Stimulated activated CD4-positive, alpha-beta T cell treated with anti-CD3 and anti-CD28 coated beads, Interleukin-4, amount 100 ng/mL, for 4 hours (primary cell): ENCODE measurements around the gene RBM47.
"Not testable (repeated sequence)": the region's sequence is repeated elsewhere in the genome, so short reads cannot be mapped to it uniquely, and the experiment has no call there.

ENCODE experiments used
- DNase-seq, 2 experiments: peaks; one replicate each; pipeline ENCODE4 v3.0.0-alpha.2; 2020

RBM47 gene

DNA sequence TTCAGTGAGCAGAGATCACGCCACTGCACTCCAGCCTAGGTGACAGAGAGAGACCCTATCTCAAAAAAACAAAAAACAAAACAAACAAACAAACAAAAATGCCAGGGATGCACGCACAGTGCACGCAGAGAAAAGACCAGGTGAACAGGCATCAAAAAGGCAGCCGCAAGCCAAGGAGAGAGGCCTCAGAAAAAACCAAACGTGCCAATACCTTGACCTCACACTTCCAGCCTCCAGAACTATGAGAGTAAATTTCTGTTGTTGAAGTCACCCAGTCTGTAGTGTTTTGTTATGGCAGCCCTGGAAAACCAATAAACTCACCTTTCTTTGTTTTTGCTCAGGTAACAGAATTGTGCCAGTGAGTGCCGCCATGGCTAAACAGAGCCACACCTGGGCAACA lies 228.6 kb downstream of the RBM47 start:
- no peak for DNase-seq

DNA sequence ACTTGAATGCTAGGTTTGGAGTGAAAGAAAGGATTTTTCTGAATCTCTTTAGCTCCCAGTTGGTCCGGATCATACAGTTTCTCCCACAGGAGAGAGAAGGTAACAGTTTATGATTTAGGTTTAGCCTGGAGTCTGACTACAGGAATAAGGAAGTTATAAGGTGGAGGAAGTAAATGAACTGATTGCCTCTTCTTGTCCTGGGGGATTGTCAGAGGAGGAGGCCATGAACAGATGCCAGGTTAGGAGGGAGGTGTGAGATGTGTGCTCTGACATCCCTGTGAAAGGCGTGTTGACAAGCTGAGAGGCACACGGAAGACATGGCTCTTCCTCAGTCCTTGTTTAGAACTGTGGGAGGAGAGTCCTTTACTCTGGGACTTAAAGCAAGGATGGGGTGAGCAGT lies 230.1 kb downstream of the RBM47 start:
- DNase-seq: no peak

DNA sequence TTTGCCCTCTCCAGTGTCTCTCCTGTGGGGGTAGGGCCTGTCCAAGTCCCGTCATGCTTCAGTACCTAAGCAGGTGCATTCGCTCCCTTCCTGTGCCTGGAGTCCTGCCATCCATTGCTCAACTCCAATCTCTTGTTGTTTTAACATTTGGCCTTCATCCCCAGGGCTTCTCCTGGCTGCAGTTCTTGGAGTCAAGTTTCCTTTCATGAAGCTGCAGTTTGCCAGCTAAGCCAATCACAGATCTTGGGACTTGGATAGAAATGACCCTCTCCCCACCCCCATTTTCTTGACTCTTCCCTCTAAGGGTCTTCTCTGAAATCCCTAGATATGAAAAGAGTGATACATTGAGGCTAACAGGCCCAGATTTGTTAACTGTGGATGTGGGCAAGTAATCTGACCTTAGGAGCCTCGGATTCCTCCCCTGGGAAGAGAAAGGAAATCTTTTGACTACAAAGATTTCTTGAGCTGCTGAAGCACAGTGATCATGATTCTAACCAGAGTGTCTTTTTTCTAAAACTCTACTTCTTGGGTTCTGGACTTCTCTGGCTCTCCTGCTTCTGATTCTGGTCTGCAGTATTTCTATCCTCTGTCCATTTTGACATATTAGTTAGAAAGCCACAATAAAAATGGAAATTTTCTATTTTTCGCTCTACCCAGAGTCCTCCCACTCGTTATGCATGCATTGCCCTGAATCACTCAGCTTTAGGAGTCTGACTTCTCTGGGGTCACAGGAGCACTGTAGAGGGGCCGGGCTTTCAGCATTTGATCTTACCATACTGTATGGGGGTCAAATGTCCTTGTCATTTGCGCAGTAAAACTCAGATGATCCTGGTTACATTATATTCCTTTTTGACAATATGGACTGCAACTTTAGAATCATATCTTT lies 233.5 kb downstream of the RBM47 start:
- no peak for DNase-seq

DNA sequence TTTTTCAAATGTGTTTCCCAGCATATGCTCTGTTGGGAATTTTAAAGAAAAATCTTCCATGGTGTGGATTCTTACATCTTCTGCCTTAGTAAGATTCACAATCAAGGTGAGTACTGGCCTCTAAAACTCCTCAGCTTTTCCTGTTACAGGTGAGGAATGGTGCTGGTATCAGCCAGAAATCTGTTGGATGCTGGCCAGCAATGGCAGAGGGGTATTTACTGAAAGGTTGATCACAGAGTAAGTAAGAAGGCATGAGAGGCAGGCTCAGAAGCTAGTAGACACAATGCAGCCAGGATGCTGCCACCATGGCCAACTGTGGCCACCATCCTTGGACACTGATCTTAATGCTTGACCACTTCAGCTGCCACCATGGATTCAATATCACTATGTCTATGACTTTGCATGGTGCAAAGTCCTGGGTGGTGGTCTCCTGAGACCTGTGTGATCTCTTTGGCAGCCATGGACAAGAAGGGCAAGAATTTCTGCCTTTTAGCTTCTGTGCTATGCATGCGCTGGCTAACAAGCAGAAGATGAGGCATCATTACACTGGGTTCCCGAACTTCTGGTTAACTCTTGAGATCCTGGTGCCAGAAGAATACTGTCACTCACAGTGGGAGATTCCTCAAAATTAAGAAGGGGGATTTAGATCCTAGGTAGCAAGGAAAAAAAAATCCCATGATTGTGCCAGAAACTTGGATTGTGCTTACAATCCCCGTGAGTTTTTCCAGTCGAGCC lies 234.3 kb downstream of the RBM47 start:
- no peak for DNase-seq

DNA sequence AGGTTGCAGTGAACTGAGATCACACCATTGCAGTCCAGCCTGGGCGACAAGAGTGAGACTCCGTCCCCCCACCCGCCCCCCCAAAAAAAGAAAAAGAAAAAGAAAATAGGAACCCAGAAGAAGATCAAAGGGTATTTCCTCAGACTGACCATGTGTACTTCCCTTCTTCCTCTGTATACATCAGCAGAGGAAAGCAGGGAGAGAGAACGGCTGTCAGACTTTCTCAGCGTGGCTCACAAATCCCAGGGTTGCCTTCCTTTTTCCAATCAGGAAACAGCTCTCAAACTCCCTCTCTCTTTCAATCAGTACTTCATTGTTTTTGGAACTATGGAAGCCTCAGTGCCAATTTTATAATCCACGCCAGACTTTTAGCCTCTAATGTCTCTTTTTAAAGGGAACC lies 235.4 kb downstream of the RBM47 start:
- DNase-seq: no peak

DNA sequence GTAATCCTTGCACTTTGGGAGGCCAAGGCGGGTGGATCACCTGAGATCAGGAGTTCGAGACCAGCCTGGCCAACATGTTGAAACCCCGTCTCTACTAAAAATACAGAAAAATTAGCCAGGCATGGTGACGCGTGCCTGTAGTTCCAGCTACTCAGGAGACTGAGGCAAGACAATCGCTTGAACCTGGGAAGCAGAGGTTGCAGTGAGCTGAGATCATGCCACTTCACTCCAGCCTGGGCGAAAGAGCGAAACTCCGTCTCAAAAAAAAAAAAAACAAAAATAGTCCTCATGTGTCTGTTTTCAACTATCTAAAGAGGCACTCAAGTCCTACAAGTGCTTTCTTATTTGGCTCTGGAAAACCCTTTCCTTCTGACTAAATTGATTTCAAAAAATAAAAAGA lies 237.4 kb downstream of the RBM47 start:
- DNase-seq: not testable (repeated sequence)

DNA sequence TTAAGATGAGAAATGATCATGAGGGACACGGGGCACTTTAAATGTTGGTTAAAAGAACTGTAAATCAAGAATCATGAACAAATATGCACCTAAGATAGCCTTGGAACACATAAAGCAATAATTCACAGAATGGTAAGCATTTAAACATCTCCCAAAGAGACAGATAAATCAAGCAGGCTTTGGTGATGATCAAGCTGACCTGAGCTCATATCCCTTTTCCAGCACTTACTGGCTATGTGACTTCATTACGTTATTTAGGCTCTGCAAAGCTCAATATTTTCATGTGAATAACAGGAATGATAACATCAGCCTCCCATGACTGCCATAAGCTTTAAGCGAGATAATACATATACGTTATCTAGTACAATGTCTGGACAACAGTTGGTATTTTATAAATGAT lies 239.7 kb downstream of the RBM47 start:
- DNase-seq: no peak

DNA sequence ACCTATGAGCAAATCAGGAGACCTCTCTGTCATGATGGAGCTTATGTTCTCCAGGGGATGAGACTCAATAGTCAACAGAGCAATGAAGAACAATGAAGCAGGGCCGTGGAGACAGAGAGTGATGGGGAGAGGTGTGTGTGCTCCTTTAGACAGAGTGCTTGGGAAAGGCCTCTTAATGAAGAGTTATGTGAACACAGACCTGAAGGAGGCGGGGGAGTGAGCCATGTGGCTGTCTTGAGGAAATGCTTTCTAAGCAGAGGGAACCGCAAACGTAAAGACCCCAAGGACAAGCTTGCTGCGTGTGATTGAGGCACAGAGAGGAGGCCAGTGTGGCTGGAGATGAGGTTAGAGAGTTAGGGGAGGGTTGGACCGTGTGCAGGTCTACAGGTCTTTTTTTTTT lies 241.4 kb downstream of the RBM47 start:
- no peak for DNase-seq

DNA sequence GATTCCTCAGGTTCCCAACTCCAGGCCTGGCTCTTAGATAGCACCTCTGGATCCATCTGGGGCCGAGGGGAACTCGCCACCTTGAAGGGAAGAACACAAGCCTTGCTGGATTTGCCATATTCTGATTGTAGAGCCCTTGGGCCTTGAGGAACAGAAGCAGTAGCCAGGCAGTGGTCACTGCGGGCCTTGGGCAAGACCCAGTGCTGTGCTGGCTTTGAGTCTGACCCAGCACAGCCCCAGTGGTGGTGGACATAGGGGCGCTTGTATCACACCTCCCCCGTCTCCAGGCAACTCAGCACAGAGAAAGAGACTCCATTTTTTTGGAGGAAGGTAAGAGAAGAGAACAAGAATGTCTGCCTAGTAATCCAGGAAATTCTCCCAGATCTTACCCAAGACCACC lies 249.0 kb downstream of the RBM47 start:
- DNase-seq: no peak

DNA sequence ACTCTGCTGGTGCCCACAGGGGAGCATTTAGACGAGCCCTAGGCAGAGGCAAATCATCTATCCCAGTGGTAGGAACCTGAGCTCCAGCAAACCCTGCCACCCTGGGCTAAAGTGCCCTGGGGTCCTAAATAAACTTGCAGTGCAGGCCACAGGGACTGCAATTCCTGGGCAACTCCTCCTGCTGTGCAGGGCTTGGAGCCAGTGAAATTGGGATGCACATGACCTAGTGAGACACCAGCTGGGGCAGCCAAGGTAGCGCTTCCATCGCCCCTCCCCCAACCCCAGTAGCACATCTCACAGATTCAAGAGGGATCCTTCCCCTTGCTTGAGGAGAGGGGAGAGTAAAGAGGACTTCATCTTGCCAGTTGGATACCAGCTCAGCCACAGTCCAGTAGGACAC lies 250.4 kb downstream of the RBM47 start:
- no peak for DNase-seq

DNA sequence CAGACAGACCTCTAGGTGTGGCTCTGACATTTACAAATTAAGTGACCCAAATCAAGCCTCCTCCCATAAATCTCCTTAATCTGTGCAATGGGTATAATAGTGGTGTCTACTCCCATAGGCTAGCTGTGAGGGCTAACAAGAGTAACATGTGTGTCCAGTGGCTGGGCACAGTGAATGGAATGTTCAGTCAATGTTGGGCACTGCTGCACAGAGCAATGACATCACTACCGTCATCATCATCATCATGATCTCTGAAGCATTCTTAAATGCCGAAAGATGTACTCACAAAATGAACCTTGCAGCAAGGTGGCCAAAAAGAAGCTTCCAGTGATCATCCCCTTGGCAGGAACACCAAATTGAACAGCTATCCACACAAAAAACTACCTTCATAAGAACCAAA lies 251.0 kb downstream of the RBM47 start:
- no peak for DNase-seq

DNA sequence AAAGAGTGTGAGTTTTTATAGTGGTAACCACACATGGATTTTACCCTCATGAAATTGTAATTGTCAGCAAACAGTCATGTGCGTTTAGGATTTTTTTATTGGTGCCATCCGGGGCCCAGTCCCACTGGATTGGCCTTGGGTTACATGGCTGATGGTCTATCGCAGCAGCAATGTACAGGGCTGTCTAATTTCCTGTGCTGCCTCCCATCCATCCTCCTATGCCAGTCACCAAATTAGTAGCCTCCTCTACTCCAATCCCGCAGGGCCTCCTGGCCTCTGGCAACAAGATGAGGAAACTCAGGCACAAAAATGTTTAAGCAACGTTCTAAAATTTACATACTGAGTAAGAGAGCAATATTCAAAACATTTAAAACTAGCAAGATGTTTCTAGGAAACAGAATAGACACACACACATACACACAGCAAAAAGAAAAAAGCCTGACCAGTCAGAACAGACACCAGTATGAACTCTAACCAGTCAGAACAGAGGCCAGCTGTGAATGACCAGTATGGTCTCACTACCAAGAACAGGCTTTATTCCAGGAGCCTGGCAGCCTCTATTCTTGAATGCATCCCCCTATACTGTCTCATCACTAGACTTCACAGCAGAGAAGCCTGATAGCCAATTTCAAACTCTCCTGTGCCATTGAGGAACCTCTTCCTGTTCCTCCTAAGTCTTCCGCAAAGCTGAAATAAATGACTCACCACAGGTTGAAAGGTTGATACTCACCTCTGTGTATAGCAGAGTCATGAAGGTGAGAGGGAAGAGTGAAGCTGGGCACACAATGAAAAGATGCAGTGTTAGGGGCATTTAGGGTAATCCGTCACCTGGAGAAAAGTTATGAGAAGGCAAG lies 251.9 kb downstream of the RBM47 start:
- no peak for DNase-seq

DNA sequence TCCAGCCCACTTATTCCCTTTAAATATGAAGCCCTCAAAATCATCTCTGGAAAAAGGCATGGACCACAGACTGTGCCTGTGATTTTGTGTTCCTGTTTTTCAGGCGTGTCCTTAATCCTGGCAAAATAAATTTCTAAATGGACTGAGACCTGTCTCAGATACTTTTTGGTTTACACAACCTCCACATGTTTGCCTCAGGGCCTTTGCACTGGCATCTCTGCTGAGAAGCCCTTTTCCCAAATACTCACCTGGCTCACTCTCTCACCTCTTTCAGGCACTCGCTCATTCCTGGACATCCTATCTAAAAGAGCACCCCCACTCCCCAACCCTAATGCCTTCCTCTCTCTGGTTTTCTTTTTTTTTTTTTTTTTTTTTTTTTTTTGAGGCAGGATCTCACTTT lies 254.0 kb downstream of the RBM47 start:
- no peak for DNase-seq

DNA sequence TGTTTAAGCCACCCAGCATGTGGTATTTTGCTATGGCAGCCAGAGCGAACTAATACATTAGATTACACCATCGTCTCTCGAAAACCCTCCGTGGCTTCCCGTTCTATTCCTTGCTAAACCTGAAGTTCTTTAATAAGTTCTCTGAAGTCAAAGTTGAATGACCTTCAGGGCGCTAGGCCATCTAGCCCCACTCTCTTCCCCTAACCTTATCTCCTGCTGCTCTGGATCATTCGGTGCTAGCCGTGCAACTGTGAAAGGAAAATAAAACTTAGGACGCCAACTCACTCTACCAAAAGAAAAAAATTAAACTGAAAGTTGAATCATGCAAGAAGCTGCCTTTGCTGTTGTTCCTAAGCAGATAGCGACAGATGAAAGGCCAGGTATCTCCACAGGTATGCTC lies 254.6 kb downstream of the RBM47 start:
- DNase-seq: no peak

DNA sequence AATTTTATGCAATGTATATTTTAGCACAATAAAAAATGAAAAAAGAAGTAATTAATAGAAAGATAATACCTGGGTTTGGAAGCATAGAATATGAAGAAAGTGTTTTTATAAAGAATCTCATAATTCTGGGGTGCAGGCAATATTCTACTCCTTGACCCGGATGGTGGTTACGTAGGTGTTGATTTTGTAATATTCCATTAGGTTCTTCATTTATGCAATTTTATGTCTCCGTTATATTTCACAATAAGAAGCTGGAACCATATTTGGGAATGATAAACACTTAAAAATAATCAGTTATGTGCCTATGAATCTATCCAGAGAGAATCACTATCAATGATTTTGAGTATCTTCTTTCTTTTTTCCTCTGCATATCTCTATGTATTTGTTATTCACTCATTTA lies 256.0 kb downstream of the RBM47 start:
- DNase-seq: no peak
